GM18502 (cell line): ENCODE measurements around the gene ETFA.
"Not testable (repeated sequence)": the region's sequence is repeated elsewhere in the genome, so short reads cannot be mapped to it uniquely, and the experiment has no call there.

ENCODE experiments used
- ATAC-seq: cut with Tn5 transposase; IDR thresholded peaks from one replicate; pipeline ENCODE4 v1.9.1; 2021; ENCODE audit warnings: mild to moderate bottlenecking; ENCODE audit not compliant: unreplicated experiment, poor library complexity

The ETFA gene

DNA sequence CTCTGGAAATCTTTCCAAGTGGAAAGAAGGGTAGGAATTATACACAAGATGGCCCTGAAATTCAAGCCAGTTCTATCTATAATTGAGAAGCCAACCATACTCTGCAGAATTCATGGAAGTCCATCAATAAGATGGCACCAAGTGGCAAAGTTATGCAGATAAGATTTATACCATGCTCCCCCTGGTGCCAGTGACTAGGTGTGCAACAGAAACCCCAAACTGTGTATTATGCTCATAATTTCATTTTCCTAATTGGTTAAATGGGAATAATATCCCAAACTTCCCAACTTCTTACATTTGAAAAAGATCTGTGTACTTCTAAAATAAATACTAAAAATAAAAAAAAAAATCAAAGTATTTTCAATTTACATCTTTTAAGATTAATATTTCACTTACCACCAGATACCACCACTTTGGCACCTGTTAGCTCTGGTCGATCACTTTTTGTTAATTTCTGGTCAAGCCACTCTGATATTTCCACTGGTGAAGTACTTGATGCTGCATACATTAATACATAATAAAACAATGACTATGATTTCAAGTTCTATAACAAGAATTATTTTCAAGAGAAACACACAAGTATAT lies 25.9 kb downstream of the ETFA start:
- no peak for ATAC-seq

DNA sequence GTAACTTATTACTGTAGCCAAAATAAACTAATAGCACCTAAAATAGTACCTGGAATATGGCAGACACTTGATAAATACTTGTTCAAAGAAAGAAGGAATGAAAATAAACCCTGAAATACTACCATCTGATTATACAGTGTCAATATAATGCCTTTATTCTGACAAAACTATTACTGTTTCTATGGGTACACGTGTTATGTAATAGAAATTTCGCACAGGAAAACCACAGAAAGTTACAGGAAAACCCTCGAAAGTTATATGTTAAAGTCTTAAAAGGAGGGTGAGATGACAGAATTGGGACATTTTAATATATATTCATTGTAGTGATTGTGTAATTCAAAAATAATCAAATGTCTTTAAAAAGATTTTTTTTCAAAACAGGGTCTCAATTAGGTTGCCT lies 28.8 kb downstream of the ETFA start:
- ATAC-seq: no peak

DNA sequence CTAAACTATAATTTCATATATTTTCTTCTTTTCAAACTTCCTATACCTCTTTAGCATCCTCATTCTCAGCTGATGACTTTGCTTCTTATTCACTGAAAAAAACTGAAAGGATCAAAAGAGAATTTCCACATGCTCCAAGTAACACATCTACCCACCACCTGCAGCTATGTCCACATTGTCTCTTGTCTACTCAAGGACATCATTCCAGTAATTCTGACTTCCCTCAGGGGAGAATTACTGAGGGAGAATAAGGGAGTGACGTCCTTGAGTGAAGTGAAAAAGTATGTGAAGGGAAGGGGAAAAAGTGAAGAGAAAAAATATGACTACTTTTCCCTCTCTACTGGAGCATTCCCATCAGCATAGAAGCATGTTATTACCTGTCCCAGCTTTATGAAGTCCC lies 32.6 kb downstream of the ETFA start:
- ATAC-seq: no peak

DNA sequence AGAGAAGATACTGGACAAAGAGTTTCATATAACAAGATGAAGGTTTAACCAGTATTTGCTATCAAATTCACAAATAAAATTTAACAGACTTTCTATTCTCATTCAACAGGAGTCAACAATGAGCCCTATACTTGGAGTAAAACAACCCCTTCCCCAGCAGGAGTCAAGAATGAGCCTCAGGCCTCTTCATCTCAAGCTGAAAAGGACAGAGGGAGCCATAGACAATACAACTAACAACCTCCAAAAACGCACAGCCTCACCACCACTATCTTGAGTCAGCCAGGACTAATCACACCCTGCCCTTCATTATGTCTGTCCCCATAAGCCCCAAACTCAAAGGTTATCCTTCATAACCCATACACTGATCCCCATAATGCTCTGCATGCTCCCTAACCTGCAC lies 36.4 kb downstream of the ETFA start:
- no peak for ATAC-seq

DNA sequence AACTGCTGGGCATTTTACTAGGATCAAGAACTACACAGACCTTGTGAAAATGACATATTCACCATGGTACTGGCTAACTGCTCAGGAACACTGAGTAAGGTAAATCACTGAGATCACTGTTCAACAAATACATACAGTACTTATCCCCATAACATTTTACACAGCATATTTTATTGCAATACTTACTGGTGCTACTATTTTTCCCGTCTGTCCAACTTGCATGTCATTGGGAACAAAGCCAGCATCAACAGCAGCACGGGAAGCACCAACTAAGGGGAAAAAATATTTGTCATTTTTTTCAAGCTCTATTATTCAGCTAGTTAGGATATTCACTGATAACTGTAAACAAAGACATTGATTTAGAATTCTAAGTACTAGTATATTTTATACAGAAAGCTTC lies 37.0 kb downstream of the ETFA start:
- ATAC-seq: no peak

DNA sequence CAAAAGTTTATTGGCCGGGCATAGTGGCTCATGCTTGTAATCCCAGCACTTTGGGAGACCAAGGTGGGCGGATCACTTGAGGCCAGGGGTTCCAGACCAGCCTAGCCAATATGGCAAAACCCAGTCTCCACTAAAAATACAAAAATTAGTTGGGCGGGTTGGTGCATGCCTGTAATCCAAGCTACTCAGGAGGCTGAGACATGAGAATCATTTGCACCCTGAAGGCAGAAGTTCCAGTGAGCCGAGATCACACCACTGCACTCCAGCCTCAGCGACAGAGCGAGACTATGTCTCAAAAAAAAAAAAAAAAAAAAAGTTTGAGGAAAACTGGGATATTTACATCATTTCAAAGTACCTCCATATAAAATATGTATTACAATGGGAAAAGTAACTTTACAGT lies 40.4 kb downstream of the ETFA start:
- no peak for ATAC-seq

DNA sequence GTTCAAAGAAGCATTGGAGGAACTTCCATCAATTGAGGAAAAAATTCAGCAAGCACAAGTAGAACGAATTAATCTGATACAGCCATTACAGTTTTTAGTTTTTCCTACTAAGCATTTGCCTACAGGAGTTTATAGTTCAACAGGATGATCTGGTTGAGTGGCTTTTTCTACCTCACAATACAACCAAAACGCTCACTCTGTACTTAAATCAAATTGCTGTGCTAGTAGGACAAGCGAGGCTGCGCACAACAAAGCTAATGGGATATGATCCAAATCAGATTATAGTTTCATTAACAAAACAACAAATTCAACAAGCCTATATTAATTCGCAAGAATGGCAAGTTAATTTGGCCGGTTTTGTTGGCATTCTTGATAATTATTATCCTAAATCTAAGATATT lies 44.2 kb downstream of the ETFA start:
- ATAC-seq: no peak

DNA sequence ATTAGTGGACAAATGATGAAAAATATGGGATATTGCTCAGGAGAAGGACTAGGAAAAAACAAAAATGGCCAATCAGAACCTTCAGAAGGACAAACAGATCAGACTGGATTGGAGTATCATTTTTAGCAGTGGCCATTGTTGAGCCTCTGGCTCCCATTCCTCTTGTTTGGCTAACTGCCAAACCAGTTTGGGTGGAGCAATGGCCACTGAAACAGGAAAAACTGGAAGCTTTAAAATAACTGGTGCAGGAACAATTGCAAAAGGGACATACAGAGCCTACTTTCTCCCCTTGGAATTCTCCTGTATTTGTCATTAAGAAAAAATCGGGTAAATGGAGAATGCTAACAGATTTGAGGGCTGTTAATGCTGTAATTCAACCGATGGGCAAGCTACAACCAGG lies 45.5 kb downstream of the ETFA start:
- ATAC-seq: not testable (repeated sequence)

DNA sequence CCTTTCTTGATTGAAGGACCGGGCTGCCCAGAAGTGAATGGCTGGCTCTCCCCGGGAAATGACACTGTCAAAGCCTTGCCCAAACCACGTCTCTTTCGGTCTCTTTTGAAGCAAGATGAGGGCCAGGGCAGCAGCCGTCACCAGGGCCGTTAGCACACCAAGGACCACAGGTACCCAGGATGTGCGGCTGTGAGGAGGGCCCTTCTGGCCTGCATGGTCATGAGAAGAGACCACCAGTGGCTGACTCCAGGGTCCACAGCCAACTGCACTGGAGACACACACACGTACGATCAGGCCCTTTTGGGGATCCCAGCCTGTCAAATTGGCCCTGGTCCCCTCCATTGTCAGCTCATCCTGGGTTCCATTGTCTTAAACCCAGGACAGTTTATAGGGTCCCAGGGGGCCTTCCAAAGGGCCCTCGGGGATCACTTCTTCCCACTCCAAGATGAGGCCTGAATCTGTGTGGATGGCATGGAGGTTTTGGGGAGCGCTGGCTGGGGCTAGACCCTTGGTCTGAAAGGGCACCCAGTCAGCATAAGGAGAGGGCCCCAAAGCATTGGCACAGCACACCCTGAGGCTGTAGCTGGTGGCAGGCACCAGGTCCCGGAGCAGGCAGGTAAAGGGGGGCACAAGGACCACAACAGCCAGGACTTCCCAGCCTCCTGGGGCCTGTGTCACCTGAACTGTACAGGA lies 50.9 kb downstream of the ETFA start:
- ATAC-seq: no peak

DNA sequence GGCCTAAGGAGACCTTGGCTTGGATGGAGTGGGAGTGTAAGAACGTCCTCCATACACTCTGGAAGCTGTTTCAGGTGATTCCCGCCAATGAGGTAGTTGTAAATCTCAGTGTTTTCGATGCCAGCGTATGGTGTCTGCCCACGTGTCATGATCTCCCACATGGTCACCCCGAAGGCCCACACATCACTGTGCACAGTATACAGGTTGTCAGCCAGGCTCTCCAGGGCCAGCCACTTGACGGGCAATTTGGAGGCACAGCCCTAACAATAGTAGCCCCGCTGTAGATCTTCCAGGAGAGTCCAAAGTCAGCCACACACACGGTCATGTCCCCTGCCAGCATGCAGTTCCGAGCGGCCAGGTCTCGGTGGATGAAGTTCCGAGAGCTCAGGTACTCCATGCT lies 51.9 kb downstream of the ETFA start:
- ATAC-seq: no peak

DNA sequence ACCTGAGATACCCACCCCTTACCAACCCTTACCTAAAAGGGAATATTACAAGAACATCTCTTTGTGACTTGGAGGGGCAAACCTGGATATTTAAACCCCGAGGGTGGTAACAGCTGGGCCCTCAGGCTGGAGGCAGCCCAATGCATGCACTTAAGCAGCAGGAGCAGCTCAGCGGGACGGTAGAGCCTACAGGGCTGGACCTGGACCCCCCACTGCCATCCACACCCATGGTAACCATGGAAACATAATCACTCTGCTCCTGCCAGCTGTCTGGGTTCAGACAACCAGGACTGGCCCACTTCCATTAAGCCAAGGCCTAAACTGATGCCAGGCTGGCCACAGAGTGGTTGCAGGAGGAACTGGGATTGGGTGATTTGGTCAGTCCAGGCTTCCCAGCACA lies 52.8 kb downstream of the ETFA start:
- no peak for ATAC-seq

DNA sequence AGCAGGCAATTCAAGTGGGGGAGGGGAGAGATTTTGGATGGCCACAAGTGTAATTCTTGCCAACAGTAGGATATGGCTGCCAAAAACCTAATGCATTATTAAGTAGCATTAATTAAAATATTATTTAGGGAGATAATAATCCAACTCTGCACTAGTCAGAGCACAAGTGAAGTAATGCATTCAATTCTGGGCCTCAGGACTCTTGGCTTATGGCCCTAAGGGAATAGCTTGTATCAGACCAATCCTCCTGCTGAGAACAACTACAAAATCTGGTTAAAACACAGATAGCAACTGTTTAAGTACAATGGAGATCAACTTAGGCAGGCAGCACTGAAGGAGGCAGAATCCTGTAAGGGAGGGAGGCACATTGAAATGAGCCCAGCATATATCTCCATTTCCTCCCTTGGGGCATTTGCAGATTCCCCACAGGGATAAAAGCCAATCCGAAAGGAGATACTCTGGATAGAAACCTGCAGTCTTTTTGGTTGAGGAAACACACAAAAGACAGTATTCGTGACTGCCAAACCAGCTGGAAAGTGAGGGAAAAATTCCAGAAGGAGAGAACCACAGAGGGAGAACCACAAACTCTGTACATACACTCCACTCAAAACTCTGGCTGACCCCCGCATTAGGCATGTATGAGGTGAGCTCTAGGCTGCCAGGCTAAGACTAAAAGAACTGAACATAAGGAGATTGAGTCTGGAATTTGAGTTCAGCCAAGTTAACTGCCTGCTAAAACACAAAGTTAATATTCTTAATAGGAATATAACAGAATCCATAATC lies 57.4 kb downstream of the ETFA start:
- no peak for ATAC-seq

DNA sequence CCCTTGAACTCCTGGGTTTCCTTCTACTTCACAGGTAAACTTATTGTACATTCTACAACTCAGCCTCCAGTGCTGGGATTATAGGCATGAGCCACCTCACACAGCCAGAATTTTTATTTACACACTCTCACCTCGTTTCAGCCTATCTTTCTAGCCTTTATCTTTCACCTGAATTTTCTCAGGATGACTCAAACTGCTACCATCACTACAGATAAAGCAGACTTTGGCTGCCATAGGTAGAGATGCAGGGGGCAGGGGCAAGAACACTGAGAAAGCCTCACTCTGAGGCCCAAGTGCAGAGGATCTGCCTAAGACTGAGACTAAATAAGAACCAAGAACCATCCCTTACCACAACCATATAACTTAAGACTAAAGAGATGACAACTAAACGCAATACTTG lies 59.0 kb downstream of the ETFA start:
- no peak for ATAC-seq

DNA sequence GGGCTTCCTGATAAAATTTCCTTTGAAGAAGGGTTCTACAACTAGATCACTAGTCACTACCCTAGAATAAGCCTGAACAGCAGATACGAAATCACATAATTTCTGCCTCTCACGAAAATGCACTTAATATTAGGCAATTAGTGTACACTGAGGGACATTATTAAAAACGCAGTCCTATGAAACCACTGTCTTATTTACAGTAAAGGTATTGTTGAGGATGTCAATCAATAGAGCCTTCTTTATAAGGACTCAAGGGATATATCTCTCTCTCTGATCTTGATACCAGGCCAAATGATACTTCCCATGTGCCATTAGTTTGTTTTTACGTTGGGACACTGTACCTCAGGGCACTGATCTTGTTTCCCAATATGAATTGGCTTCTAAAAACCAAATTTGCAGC lies 59.6 kb downstream of the ETFA start:
- no peak for ATAC-seq

DNA sequence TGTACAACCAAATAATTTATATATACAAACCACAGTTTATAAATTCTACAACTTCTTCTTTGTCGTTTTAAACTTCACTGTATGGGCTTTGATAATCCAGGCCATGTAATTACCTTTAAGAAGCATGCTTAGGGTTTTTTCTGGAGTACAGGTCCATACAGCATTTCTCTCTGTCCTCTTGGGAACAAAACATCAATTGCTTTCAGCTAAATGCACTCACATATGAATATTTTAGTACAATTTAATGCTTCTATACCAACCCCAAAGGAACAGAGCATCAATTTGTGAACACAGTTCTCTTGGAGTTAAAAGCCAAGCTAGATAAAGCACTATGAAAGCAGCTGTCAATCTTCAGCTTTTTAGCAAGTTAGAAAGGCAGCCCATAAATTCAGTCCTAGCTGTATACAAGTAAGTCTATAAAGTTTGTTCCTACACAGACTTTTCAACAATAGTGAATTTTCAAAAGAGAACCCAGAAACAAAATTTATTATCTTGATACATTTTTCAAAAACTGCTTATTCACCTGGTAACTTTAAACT lies 66.1 kb downstream of the ETFA start:
- no peak for ATAC-seq

DNA sequence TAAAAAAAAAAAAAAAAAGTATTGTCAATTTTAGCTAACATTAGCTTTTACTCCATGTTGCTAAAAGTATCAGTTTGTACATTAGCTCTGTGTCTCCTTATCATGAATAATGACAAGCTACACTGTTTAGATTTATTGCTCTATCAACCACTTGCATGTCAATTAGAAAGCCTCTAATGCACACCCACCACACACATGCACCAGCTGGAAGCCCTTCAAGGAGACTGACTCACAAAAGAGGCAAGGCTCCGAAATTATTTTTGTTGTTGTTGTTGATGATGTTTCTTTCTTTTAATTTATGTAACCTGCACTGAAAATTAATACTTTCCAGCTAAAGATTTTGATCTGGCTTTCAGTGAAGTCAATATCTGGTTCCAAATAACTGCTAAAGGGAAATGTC lies 71.5 kb downstream of the ETFA start:
- ATAC-seq: no peak

DNA sequence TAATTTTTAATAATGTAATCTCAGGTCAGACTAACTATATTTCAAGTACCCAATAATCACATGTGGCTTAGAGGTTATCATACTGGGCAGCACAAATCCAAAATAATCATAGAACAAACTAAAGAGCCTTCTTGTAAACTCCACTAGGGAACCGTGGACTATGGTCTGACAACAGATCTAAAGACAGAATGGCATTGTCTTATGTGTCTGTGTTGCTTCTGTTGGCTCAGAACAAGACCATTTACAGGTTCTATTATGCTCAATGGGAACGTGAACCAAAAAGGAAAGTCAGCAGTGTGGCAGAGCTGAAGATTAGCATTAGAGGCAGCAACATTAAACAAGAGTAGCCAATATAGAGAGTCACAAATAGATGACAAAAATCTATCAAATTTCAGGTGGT lies 74.9 kb downstream of the ETFA start:
- ATAC-seq: no peak

DNA sequence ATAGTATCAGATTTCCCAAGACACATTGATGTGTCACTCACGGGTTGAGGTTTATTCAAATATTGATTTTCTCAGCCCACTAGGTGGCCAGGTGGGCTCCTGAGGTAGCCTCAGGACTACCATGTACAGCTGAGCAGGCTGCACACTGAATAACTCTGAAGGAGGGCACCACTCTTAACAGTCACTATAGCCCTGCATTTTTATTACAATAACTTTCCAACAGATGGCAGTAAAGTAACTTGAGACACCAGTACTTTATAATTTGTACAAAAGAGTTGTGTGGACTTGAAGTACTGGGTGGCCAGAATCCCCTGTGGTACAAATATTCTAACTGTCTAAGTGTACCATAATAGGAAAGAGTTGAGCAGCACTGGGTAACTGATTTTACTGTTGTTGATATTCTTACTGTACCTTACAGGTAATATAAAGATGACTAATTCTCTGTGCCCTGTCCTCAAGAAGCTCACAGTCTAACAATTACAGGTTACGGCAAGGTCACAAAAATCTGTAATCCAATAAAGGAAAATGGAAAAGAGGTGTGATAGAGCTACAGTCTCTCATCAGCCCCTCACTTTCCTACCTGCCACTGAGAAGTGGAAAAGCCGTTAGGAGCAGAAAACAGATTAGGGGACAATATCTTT lies 76.0 kb downstream of the ETFA start:
- no peak for ATAC-seq

DNA sequence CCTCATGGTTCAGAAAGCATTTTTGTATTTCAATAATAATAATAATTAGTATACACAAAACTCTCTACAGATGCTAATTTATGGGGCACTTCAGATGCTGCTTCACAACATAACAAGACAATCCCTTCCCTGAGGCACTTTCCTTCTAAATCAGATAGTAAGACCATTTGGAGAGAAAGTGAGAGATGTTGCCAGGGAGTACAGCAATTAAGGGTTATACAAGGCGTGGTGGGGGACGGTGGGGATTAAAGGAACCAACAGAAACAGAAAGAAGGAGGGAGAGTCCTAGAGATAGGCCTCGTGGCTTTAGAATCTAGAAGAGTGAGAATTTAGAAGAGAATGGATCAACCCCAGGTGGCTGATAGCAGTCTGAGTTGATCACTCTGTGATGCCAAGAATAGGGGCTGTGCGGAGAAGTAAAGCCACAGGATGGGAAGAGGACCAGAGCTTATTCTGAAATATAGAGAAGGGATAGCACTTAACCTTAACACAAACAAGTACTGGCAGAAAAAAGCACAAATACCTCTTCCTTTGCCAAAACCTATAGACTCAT lies 76.9 kb downstream of the ETFA start:
- no peak for ATAC-seq

DNA sequence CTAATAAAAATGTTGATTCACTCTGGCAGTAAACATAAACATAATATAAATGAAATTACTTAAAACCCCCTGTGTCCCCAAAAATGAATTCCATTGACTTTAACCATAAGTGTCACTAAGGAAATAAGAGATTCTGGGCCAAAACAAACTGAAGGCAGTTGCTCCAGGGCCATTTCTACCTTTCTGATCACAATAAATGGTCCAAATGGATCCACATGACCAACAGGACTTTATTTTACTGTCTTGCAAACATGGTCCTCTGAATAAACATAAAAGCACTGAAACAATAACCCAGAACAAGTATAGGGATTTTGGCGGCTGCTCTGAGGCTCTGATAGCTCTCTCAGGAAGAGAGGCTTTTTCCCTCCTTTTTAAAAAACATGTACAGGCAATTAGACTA lies 77.3 kb downstream of the ETFA start:
- ATAC-seq: no peak

DNA sequence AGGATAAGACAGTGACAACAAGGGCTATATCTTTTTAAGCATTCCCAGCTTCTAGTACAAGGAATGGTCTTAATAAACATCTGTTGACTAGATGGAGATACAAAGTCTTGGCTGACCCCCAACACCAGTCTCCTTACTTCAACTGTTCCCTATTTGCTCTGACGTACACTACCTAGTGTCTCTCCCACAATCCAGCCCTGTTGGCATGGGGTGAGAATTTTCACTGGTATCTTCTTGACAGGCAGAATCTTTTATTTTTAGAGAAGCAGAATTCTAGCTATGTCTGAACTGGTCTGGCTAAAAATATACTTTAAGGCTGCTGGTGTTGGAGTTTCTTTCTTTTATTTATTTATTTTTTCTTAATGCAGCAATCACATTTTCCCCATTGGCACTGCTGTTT lies 82.0 kb downstream of the ETFA start:
- ATAC-seq: no peak
